H1 (cell line): ENCODE results near the gene SKAP1. TPM values are rescaled to one million over a fixed set of nuclear protein-coding genes. Genes with fewer than 3 reads are reported as not detected.

Experiments used
- ASH2L ChIP-seq: fragments of 200-600, 300-600 bp; sonication (generic); IDR thresholded peaks from one replicate; pipeline ENCODE4 v1.7.1; 2017; ENCODE audit warnings: low read length
- BRCA1 ChIP-seq: IDR thresholded peaks from 2 replicates; pipeline ENCODE4 v1.6.1; 2012; ENCODE audit warnings: low read depth, low read length, improper control_type of control experiment
- CTCF ChIP-seq, 3 experiments: IDR thresholded peaks; 1 replicate in 2 of 3; 2 replicates in 1 of 3; pipeline versions ENCODE4 v1.5.1 to v1.6.1; 2011; ENCODE audit warnings: low read length in 3 of 3, mild to moderate bottlenecking in 3 of 3, inconsistent platforms in 2 of 3, low read depth in 1 of 3, moderate library complexity in 1 of 3; ENCODE audit not compliant: insufficient read depth in 1 of 3; ENCODE audit errors: control extremely low read depth in 1 of 3
- MAX ChIP-seq: IDR thresholded peaks from 2 replicates; pipeline ENCODE4 v1.6.1; 2012; ENCODE audit warnings: inconsistent platforms
- SIRT6 ChIP-seq: IDR thresholded peaks from one replicate; pipeline ENCODE4 v1.7.1; 2012; ENCODE audit warnings: low read length, inconsistent platforms
- TBP ChIP-seq: IDR thresholded peaks from 2 replicates; pipeline ENCODE4 v1.6.1; 2011; ENCODE audit warnings: low read depth, low read length, improper control_type of control experiment
- polyA plus RNA-seq, 7 experiments: library from polyadenylated mRNA; depleted of rRNA in 3 of 7; stranded (reverse) in 5 of 7; unstranded in 2 of 7; fragments of >200 nt in 5 of 7; fragments of 200-250 nt in 2 of 7; gene quantifications; 1 replicate in 5 of 7; 2 replicates in 1 of 7; 4 replicates in 1 of 7; pipeline versions ENCODE4 v1.2.1 to v1.2.3, GENCODE V29; 2011 to 2013; ENCODE audit warnings: missing spikeins in 2 of 7, mixed read lengths in 2 of 7
- total RNA-seq: library from RNA; stranded (reverse); fragmentation: NEBNext Ultra II Directional; extraction: Animal tissue kit (Norgen Biotek cat#: 25700); gene quantifications from 2 replicates; pipeline ENCODE4 v1.2.1, GENCODE V29; 2021

SKAP1 gene
- total and polyA plus RNA-seq, 2 of the 8 experiments (the other 6 are each of a cell fraction or from before 2014, with no cell fraction given): not detected

- TF ChIP-seq CTCF (IDR thresholded peaks at IDR 0.05; ENCODE audit: control extremely low read depth in 1 of 3, insufficient read depth in 1 of 3, low read depth in 1 of 3, low read length in 3 of 3) (no peak), MAX (no peak), SIRT6 (no peak), TBP (no peak), ASH2L (no peak), BRCA1 (no peak)
Measured at GRCh38 chr17:48093341-48094045, 336.5 kb downstream of the SKAP1 start (continued).
